SK-N-MC (cell line): ENCODE data around the gene CELA2A.

Experiments
- EZH2 ChIP-seq: fragments of 200-600 bp; sonication (generic); IDR thresholded peaks from one replicate; pipeline ENCODE4 v1.6.1; 2017; ENCODE audit warnings: antibody characterized with exemption
- POLR2AphosphoS5 ChIP-seq: IDR thresholded peaks from 2 replicates; pipeline ENCODE4 v1.6.1; 2012; ENCODE audit warnings: mild to moderate bottlenecking, low read depth, low read length, borderline replicate concordance

- no peak for TF ChIP-seq POLR2AphosphoS5
- TF ChIP-seq EZH2 = no peak
Measured at GRCh38 chr1:15407580-15407979, 49.0 kb upstream of the CELA2A start.
